ENCODE results near the gene MTSS2.

Gene MTSS2

GRCh38 chr16:70704586-70704985 is 18.7 kb upstream of the MTSS2 start:
- TF ChIP-seq, protein P1, sequence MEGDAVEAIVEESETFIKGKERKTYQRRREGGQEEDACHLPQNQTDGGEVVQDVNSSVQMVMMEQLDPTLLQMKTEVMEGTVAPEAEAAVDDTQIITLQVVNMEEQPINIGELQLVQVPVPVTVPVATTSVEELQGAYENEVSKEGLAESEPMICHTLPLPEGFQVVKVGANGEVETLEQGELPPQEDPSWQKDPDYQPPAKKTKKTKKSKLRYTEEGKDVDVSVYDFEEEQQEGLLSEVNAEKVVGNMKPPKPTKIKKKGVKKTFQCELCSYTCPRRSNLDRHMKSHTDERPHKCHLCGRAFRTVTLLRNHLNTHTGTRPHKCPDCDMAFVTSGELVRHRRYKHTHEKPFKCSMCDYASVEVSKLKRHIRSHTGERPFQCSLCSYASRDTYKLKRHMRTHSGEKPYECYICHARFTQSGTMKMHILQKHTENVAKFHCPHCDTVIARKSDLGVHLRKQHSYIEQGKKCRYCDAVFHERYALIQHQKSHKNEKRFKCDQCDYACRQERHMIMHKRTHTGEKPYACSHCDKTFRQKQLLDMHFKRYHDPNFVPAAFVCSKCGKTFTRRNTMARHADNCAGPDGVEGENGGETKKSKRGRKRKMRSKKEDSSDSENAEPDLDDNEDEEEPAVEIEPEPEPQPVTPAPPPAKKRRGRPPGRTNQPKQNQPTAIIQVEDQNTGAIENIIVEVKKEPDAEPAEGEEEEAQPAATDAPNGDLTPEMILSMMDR (IDR thresholded peaks at IDR 0.05) = no peak
- Histone ChIP-seq H3K27me3 (no peaks in the 10 kb centered on the region), H3K4me1 (peaks cover 4 to 94% (median 90%) of the 10 kb centered on the region in 4 donors), H3K4me3 (no peak overlapping the region), H3K9me3 (no peaks in the 10 kb centered on the region), H3K36me3 (no peaks in the 10 kb centered on the region), H3K27ac (peak overlapping the region; percentile 99 to 100)
- intact Hi-C loops (cut with DNase I; ENCODE audit: low total_unique reads) = loop anchor here (5.0 kb wide), 1 partner anchor 33 kb away; no protein-coding TSS in a partner anchor
- DNase-seq = peak in 1 of 2 donors; percentile 78

GRCh38 chr16:70703835-70704381 is 18.1 kb upstream of the MTSS2 start:
- peak in 1 of 2 donors; percentile 79 for DNase-seq
- peaks cover 4 to 94% (median 89%) of the 10 kb centered on the region in 4 donors for H3K4me1 ChIP-seq
- intact Hi-C loops (cut with DNase I; ENCODE audit: low total_unique reads) = loop anchor here (5.0 kb wide), 1 partner anchor 33 kb away; no protein-coding TSS in a partner anchor
- no peaks in the 10 kb centered on the region for H3K9me3 ChIP-seq
- peak overlapping the region; percentile 99 to 100 for H3K27ac ChIP-seq
- TF ChIP-seq, protein P1 (IDR thresholded peaks at IDR 0.05) = no peak
- no peak overlapping the region for H3K4me3 ChIP-seq
- H3K27me3 ChIP-seq = no peaks in the 10 kb centered on the region
- H3K36me3 ChIP-seq = no peaks in the 10 kb centered on the region

- H3K9me3 ChIP-seq = no peaks in the 10 kb centered on the region
- peak; percentile 82 to 96 for DNase-seq
- peak overlapping the region; percentile 99 to 100 for H3K27ac ChIP-seq
- H3K27me3 ChIP-seq = no peaks in the 10 kb centered on the region
- intact Hi-C loops (cut with DNase I; ENCODE audit: low total_unique reads) = loop anchor here (5.0 kb wide), 1 partner anchor 34 kb away; no protein-coding TSS in a partner anchor
- peaks cover 0 to 4% (median 0%) of the 10 kb centered on the region in 3 donors for H3K36me3 ChIP-seq
- H3K4me1 ChIP-seq = peaks cover 4 to 99% (median 96%) of the 10 kb centered on the region in 4 donors
- TF ChIP-seq, protein P1 (IDR thresholded peaks at IDR 0.05) = peak; percentile 60 to 70
- no peak overlapping the region for H3K4me3 ChIP-seq
Measured at GRCh38 chr16:70703041-70703834, 17.4 kb upstream of the MTSS2 start.

GRCh38 chr16:70702624-70703023 is 16.8 kb upstream of the MTSS2 start:
- Histone ChIP-seq H3K4me1 (peaks cover 4 to 100% (median 96%) of the 10 kb centered on the region in 4 donors), H3K4me3 (no peak overlapping the region), H3K36me3 (peaks cover 0 to 5% (median 0%) of the 10 kb centered on the region in 3 donors), H3K9me3 (no peaks in the 10 kb centered on the region), H3K27ac (peak overlapping the region; percentile 99 to 100), H3K27me3 (no peaks in the 10 kb centered on the region)
- TF ChIP-seq, protein P1 (IDR thresholded peaks at IDR 0.05) = no peak
- DNase-seq = no peak
- intact Hi-C loops (cut with DNase I; ENCODE audit: low total_unique reads) = loop anchor here (5.0 kb wide), 1 partner anchor 35 kb away; no protein-coding TSS in a partner anchor

DNA sequence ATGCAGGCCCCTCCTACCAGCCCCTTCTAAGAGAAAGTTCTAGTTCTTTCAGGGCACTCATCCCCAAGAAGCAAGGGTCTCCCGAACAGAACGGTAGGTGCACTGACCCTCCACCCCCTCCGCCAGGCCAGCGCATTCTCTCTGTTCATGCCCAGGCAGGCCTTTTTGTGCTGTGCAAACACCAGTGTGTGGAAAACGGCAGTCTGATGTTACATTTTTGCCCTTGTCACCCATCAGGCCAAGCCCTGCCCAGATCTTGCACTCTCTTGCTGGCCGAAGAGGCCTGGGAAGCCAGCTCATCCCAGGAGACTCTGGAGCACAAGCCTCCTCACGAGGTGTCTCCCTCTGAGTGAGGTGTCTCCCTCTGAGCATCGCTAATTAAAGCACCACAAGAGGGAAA is 16.1 kb upstream of the MTSS2 start:
- Histone ChIP-seq H3K4me1 (peaks cover 4 to 100% (median 96%) of the 10 kb centered on the region in 4 donors), H3K4me3 (no peak overlapping the region), H3K27me3 (no peaks in the 10 kb centered on the region), H3K9me3 (no peaks in the 10 kb centered on the region), H3K27ac (peak overlapping the region; percentile 99 to 100), H3K36me3 (peaks cover 0 to 5% (median 0%) of the 10 kb centered on the region in 3 donors)
- DNase-seq = no peak
- TF ChIP-seq, protein P1 (IDR thresholded peaks at IDR 0.05) = no peak
- intact Hi-C loops (cut with DNase I; ENCODE audit: low total_unique reads) = loop anchor here (5.0 kb wide), 1 partner anchor 35 kb away; no protein-coding TSS in a partner anchor
